Measurements from ENCODE around the gene AMMECR1. TPM values are rescaled to one million over a fixed set of nuclear protein-coding genes. Genes with fewer than 3 reads are reported as not detected.

Gene AMMECR1
- total and polyA plus RNA-seq, 2 experiments from 2014 or later: 16.9 to 32.5 TPM

- no peak for TF ChIP-seq ZNF462 (CRISPR knock-in tag; IDR thresholded peaks at IDR 0.05)
- TF ChIP-seq STAT1 (IDR thresholded peaks at IDR 0.05; ENCODE audit: unreplicated experiment): no peak
- TF ChIP-seq CTCF (conservative IDR thresholded peaks at IDR 0.05; ENCODE audit: low read depth in 2 of 2): no peak
- TF ChIP-seq REST (IDR thresholded peaks at IDR 0.05; ENCODE audit: unreplicated experiment): no peak
- TF ChIP-seq NANOG (IDR thresholded peaks at IDR 0.05; ENCODE audit: borderline replicate concordance): no peak
- TF ChIP-seq JUNB (IDR thresholded peaks at IDR 0.05; ENCODE audit: unreplicated experiment): no peak
- TF ChIP-seq EZH2 (IDR thresholded peaks at IDR 0.05; ENCODE audit: low read depth, unreplicated experiment): no peak
- TF ChIP-seq POLR2AphosphoS5 (IDR thresholded peaks at IDR 0.05; ENCODE audit: low read depth): no peak
- TF ChIP-seq CREB1 (CRISPR knock-in tag; IDR thresholded peaks at IDR 0.05; ENCODE audit: low read depth): no peak
These were observed 158.0 kb downstream of the AMMECR1 start (continued) for GRCh38 chrX:110159865-110160264.

Measured in GM23338 (cell line).